Measurements from ENCODE around the gene FUT7. TPM values are rescaled to one million over a fixed set of nuclear protein-coding genes. Genes with fewer than 3 reads are reported as not detected.

FUT7 gene
- total and polyA plus RNA-seq, 2 donors (not counting 1 experiment from before 2014, with no cell fraction given), result not detected

DNA sequence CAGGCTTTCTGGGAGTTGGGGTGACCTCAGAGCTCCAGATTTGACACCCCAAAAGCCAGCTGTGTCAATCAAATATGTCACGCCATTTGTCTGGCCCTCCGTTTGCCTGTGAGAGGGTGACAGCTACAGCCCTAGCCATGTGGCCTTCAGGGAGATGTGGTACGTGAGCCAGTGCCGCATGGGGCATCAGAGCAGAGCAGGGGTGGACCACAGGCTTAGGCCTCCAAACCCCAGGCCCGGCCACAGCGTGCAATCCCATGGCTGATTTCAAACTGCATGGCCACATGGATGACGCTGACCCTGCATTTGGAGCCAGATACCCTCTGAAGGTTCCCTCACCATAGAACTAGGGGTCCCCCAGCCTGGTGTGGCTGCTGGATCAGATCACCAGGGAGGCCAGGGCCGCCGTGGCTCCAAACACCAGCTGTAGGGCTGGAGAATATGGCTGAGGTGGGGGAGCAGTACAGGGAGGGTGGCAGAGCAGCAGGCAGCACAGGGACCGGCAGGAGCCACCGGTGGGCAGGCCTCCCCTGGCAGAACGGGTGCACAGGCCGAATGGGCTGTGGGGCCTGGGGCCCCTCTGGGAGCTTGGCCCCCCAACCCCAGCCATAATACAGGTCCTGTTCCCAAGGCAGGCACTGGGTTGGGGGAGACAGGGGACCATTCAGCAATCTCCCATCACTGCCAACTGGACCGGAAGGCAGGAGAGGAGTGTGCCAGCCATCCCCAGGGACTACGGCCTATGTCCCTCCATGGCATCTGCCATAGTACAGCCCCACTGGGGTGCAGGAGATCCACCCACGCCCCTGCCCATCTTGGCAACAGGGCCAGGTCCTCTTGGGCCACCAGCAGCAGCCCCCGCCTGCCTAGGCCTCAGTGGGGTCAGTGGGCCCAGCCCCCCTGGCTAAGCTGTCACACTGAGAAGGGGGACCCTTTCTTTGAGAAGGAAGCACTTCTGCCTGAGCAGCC, 36.9 kb upstream of the FUT7 start:
- TF ChIP-seq, protein P1, sequence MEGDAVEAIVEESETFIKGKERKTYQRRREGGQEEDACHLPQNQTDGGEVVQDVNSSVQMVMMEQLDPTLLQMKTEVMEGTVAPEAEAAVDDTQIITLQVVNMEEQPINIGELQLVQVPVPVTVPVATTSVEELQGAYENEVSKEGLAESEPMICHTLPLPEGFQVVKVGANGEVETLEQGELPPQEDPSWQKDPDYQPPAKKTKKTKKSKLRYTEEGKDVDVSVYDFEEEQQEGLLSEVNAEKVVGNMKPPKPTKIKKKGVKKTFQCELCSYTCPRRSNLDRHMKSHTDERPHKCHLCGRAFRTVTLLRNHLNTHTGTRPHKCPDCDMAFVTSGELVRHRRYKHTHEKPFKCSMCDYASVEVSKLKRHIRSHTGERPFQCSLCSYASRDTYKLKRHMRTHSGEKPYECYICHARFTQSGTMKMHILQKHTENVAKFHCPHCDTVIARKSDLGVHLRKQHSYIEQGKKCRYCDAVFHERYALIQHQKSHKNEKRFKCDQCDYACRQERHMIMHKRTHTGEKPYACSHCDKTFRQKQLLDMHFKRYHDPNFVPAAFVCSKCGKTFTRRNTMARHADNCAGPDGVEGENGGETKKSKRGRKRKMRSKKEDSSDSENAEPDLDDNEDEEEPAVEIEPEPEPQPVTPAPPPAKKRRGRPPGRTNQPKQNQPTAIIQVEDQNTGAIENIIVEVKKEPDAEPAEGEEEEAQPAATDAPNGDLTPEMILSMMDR (conservative IDR thresholded peaks at IDR 0.05 in 1 of 2, IDR thresholded peaks at IDR 0.05 in 1 of 2; ENCODE audit: low read depth in 1 of 2, low read length in 2 of 2), result no peak
- TF ChIP-seq EZH2 (IDR thresholded peaks at IDR 0.05; ENCODE audit: low read length, missing control alignments), result no peak
- Histone ChIP-seq H3K4me2 (ENCODE audit: extremely low read depth, insufficient read depth, low read length) (peak overlapping the region; percentile 64), H3K4me1 (ENCODE audit: control insufficient read depth, extremely low read depth, insufficient read depth, low read length) (peaks cover 10% of the 10 kb centered on the region), H3K79me2 (ENCODE audit: control insufficient read depth, insufficient read depth, low read length) (no peaks in the 10 kb centered on the region), H3K27me3 (ENCODE audit: control insufficient read depth, insufficient read depth, low read length) (no peaks in the 10 kb centered on the region), H3K4me3 (replicated peaks in 1 of 4; ENCODE audit: control extremely low read depth in 1 of 4, insufficient read depth in 1 of 4, low read depth in 3 of 4, low read length in 4 of 4) (peak overlapping the region in 2 of 4 experiments; percentile 27), H3K27ac (ENCODE audit: insufficient read depth, low read length) (no peak overlapping the region), H4K20me1 (ENCODE audit: control insufficient read depth, extremely low read depth, insufficient read depth, low read length) (no peaks in the 10 kb centered on the region), H3K9me3 (ENCODE audit: control insufficient read depth, insufficient read depth, low read depth, low read length) (no peaks in the 10 kb centered on the region), H2AFZ (ENCODE audit: low read length) (no peak overlapping the region), H3K9ac (ENCODE audit: insufficient read depth, low read length) (no peak overlapping the region), H3K36me3 (ENCODE audit: control insufficient read depth, insufficient read depth, low read length) (no peaks in the 10 kb centered on the region)
- DNase-seq (ENCODE audit: low read depth in 2 of 2), result no peak

DNA sequence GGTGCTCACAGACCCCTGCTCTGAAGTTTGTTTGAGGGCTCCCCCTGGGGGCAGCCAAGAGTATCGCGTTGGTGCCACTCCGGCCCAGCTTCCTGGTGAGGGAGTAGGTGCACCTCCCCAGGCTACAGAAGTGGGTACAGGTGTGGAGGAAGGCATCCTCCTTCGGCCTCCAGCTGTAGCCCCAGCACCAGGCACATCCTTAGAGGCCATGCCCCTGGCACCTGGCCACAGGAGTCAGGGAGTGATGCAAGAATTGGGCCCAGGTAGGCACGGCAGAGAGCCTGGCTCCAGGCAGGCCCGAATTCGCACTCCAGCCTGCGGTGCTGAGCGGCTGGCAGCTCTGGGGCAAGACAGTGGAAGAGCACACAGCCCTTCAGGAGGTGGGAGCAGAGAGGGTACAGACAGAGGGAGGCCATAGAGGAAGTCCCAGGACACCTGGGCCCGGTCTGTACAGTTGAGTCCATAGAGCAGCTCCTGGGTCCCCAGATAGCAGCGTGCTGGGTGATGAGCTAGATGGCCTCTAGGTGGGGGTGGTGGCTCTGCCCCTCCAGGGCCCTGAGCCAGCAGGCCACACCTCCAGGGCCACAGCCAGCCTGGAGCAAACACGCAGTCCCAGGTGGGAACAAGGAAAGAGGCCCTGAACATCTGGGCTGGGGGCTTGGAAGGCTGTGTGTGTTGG, 36.1 kb upstream of the FUT7 start:
- no peak overlapping the region for H3K4me3 ChIP-seq (replicated peaks in 1 of 4; ENCODE audit: control extremely low read depth in 1 of 4, insufficient read depth in 1 of 4, low read depth in 3 of 4, low read length in 4 of 4)
- peaks cover 10% of the 10 kb centered on the region for H3K4me1 ChIP-seq (ENCODE audit: control insufficient read depth, extremely low read depth, insufficient read depth, low read length)
- H3K36me3 ChIP-seq (ENCODE audit: control insufficient read depth, insufficient read depth, low read length), result no peaks in the 10 kb centered on the region
- H3K27me3 ChIP-seq (ENCODE audit: control insufficient read depth, insufficient read depth, low read length), result no peaks in the 10 kb centered on the region
- no peaks in the 10 kb centered on the region for H3K9me3 ChIP-seq (ENCODE audit: control insufficient read depth, insufficient read depth, low read depth, low read length)
- peak; percentile 64 to 76 for DNase-seq (ENCODE audit: low read depth in 2 of 2)
- H3K27ac ChIP-seq (ENCODE audit: insufficient read depth, low read length), result no peak overlapping the region
- H3K4me2 ChIP-seq (ENCODE audit: extremely low read depth, insufficient read depth, low read length), result no peak overlapping the region
- H3K9ac ChIP-seq (ENCODE audit: insufficient read depth, low read length), result no peak overlapping the region
- H2AFZ ChIP-seq (ENCODE audit: low read length), result no peak overlapping the region
- no peaks in the 10 kb centered on the region for H4K20me1 ChIP-seq (ENCODE audit: control insufficient read depth, extremely low read depth, insufficient read depth, low read length)
- H3K79me2 ChIP-seq (ENCODE audit: control insufficient read depth, insufficient read depth, low read length), result no peaks in the 10 kb centered on the region
- no peak for TF ChIP-seq EZH2 (IDR thresholded peaks at IDR 0.05; ENCODE audit: low read length, missing control alignments)
- TF ChIP-seq, protein P1 (conservative IDR thresholded peaks at IDR 0.05 in 1 of 2, IDR thresholded peaks at IDR 0.05 in 1 of 2; ENCODE audit: low read depth in 1 of 2, low read length in 2 of 2), result peak; percentile 68 to 86
